NCI-H446 (cell line): ENCODE measurements around the gene EEFSEC.
"Not testable (repeated sequence)": the region's sequence is repeated elsewhere in the genome, so short reads cannot be mapped to it uniquely, and the experiment has no call there.

Experiments
- DNase-seq, 2 experiments: peaks; one replicate each; lab custom pipeline; 2025; lab: John Stamatoyannopoulos, UW

EEFSEC gene

DNA sequence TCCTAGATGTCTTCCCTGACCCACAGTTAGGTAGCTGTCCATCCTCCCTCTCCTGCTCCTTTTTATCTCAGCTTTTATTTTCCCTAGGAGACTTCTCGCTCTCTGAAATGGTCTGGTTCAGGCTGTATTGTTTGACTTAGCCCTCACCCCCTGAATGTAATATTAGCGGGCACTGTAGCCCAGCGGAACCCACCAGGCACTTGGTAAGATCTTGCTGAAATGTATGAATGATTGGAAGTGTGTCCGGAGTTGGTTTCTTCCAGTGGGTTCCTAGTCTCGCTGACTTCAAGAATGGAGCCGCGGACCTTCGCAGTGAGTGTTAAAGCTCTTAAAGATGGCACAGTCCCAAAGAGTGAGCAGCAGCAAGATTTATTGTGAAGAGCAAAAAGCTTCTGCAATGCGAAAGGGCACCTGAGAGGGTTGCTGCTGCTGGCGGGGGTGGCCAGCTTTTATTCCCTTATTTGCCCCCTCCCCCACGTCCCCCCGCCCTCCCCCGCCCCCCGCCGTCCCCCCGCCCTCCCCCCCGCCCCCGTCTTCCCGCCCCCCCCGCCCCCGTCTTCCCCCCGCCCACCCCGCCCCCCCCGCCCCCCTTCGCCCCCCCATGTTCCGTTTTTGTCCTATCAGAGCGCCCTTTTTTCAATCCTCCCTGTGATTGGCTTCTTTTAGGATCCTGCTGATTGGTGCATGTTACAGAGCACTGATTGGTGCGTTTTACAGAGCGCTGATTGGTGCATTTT lies 694 bp upstream of the EEFSEC start:
- DNase-seq = no peak

DNA sequence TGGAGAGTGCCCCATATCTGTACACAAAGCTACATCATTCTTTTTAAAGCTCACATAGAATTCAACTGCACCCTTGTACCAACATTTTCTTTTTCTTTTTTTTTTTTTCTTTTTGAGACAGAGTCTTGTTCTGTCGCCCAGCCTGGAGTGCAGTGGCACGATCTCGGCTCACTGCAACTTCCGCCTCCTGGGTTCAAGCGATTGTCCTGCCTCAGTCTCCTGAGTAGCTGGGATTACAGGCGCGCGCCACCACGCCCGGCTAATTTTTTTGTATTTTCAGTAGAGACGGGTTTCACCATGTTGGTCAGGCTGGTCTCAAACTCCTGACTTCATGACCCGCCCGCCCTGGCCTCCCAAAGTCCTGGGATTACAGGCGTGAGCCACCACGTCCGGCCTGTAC lies 1.1 kb downstream of the EEFSEC start:
- not testable (repeated sequence) for DNase-seq

DNA sequence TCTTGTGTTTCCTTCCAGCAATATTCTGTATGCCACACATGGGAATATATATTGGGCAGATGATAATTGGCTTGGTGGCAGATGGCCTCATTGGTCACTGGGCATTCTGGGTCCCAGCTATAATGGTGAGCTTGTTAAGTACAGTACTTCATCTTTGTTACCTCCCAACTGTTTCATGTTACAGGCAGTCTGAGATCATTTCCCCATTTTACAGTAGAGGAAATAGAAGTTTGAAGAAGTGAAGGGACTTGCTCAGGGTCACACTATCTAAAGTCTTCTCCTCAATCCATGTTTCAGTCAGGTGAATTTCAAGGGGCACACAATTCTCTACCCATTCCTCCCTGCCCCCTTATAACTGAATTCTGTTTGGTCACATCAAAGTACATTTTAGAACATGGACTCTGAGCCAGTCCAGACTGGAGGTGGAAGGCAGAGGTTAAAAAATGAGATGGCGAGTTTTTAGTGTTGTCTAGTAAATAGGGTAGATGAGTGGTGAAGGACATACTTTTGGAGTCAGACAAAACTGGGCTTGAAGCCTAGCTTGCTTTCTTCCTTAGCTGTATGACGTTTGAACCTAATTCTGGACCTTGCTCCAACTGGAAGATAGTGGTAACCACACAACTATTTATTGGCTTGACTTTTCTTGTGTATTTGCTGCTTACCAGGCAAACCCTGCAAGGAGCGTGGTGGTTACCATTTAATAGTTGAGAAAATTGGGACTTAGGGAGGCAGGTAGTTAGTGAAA lies 2.5 kb downstream of the EEFSEC start:
- no peak for DNase-seq

DNA sequence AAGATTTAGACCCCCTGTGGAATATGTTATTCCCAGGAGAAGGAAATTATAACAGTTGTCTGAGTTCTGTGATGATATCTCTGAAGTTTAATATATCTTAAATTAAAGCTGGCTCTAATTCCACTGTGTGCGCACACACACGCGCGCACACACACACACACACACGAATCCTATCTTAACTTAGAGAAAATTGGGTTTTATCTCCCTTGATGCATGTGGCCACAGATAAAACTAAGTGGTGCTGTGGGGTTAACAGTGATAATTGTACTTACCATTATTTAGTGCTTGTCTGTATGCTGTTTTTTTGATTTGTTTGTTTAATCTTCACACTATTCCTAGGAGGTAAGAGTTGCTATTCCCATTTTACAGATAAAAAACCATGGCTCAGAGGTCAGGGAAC lies 7.4 kb downstream of the EEFSEC start:
- DNase-seq = no peak

DNA sequence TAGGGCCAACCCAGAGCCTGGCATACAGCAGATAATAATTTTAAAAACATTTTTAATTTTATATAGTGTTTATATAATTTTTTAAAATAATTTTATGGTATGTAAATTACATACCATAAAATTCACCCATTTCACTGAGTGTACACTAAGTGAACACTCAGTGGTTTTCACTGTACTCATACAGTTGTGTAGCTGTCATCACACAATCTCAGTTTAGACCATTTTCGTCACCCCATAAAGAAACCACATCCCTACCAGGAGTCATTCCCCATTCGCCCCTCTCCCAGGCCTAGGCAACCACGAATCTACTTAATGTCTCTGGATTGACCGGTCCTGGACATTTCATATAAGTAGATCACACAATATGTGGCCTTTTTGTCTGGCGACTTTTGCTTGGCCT lies 10.2 kb downstream of the EEFSEC start:
- DNase-seq = no peak

DNA sequence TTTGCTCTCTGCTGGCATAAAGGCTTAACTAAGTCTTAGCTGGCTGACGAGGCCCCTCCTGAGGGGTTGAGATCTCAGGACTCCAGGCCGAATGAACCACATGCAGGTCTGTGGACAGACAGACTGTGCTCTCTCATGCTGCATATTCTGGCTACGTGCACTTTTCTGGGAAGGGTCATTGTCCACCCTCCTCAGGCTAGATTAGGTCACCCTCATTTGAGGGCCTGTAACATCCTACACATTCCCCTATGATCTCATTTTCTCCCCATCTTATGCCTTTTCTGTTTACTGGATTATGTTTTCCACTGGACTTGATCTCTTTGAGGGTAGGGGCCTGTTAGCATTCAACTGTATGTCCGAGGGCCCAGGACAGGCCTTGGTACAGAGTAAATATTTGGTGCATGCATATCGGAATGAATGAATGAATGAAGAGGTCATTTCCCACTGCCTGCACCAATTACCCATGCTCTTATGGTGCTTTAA lies 13.7 kb downstream of the EEFSEC start:
- DNase-seq = no peak

DNA sequence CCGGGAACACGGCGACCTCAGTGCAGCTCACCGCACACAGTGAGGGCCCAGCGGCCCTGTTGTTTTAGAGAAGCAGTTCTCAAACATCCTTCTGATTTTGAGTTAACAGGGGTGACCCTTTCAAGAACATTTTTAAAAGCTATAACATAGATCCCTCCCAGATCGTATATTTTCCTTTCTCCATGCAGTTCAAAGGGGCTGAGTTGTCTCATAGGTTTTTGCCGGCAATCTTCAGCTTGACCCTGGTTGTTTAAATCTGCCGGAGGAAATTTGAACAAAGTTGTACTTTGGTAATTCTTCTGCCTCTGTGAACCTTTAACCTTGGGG lies 14.3 kb downstream of the EEFSEC start:
- no peak for DNase-seq

DNA sequence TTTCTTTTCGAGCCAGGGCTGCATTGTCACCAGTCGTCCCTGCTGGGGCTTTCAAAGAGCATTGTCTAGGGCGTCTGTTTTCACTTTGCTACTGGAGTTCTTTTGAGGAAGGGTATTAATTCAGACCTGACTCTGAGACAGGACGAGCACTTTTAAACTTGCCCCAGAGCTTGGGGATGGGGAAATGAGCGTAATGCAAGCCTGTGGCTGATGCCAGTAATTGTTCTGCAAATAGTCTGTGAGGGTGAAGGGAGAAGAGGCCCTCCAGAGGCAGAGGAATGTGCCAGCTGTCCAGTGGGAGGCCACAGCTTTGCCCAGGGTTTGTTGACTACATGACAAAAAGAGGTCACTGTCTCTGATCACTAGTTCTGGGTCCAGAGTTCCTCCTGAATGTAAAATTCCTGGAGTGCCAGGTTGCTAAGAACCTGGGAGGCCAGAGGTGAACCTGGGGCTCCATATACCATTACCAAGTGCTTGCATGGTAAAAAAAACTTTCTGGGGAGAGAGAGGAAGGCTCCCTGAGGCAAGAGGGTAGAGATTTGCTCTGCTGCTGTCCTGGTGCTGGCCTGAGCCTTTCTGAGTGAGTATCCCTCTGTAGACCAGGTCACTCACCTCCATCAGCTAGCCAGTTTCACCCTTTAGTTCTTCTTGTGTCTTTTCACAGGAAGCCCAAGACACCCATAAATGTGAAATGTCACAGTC lies 14.8 kb downstream of the EEFSEC start:
- DNase-seq = no peak

DNA sequence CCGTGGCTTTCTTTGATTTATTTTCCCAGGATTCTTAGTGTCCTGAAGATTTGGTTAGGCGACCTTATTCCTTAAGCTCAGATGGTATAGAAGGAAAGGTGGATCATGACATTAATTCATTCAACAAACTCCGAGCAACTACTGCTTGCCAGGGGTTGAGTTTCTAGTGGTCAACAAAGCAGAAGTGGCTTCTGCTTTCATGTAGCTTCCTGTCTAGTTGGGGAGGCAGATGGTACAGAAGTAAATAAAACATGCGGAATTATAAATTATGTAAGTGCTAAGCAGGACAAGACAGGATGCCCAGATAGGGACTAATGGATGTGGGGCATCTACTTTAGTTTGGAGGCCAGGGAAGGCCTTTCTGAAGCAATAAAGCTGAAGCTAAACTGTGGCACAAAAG lies 15.6 kb downstream of the EEFSEC start:
- DNase-seq = no peak

DNA sequence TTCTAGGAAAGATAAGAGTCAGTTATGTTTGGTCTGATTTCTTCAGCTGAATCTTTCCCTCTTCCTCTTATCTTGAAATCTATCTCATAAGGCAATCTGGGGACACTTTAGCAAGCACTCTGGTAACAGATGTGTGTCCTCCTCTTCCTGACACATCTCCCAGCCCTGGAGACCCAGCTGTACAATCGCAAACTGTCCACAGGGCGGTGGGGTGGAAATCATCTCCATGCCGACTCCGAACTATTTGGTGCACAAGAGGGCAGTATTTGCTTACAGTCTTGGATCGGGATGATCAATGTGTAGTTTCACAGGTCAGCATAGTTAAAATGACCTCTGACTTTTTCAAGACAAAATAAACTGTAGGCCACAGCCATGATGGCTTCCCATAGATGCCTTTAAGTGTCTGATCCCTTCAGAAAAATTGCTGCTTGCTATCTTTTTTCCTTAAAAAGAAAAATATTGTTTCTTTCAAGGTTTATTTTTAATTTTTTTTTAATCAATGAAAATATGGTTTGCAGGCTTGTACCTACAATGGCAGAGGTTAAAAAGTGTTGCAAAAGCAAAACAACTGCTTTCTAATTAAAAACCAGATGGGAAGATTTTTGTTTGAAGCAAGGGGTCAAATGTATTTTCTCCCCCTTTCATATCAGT lies 17.7 kb downstream of the EEFSEC start:
- DNase-seq = peak; percentile 43 to 74

DNA sequence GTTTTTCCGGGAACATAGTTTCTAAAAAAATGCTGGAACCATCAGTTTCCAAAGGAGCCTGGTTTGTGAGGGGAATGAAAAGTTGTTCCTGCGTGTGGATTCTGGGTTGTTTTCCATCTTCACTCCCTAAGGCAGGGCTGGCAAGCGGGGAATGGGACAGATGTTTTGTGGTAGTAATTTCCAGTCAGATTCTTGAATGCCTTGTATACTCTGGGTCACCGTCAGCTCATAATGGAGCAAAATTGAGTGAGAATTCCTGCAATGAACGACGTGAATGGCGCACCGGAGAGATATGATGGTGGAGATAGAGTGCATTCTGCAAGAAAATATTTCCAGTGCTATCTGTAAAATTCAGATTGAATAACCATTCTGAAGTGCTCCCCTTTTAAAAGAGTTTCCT lies 19.9 kb downstream of the EEFSEC start:
- DNase-seq = no peak

DNA sequence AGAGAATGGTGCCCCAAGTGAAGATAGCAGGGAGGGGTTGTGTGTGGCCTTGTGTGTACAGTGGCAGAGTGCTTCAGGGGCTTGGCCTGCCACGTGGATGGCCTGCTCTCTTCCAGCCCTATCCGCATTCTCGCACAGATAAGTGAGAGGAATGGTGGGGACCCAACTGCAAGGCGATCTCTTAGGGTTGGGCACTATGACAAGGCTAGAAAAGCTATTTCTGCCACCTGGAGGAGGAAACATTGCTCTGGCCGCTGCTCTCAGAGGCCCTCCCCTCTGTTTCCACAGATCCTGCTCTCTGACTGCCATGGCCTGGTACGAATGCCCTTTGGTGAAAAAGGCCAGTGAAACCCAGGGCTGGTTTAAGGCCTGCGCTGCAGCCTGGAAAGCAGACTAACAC lies 20.6 kb downstream of the EEFSEC start:
- no peak for DNase-seq

DNA sequence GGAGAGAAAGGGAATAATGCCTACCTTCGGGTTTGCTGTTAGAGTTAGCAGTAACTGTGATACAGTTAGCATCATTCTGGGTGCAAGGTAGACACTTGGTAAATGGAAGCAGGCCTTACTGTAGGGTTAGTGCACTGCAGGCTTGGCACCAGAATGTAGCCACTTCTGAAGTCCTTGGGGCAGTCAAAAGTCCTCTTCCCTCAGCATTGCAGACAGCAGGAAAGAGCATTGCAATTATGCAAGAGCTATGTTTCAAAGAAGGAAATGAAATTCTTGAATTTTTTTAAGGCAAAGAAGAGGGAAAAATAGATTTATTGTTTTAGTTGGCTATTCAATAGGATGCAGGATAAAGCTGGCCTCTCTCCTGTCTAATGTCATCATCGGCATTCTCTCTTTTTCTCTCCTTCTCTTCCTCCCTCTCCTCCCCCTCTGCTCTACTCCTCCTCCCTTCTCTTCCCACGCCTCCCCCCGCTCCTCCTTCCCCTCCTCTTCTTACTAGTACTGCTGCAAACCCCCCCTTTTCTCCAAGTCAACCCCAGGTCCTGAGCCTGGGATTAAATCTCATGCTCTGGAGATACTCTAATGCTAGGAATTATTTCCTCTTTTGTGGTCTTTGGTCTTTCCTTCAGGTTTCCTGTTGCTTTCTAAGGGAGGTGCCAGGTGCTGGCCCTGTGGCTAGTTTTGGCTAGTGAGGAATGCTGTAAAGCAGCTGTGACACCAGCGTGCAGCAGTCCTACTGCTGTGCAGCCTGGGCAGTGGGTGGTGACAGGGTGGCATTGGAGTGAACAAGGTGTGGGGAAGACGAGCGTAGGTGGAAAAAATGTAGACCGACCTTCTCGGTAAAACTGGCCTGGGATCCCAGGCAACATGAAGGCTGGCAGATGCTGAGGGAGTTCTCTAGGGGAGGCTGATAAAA lies 21.7 kb downstream of the EEFSEC start:
- DNase-seq = no peak

DNA sequence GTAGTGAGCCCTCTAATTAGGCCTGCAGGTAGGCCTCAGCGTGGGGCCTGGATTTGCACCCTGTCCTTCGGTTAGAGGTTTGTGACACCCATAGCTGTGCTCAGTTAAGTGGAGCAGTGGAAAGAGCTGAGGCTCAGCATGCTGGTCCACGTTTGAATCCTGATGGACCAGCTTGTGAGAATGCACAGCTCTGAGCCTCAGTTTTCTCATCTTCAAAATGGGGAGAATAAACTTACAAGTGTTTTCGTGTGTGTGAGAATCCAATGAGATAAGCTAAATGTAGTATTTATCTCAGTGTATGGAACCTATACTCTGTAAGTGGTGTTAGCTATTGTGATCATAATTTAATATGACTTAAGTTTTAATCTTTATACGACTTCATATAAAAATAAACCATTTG lies 22.5 kb downstream of the EEFSEC start:
- DNase-seq = no peak

DNA sequence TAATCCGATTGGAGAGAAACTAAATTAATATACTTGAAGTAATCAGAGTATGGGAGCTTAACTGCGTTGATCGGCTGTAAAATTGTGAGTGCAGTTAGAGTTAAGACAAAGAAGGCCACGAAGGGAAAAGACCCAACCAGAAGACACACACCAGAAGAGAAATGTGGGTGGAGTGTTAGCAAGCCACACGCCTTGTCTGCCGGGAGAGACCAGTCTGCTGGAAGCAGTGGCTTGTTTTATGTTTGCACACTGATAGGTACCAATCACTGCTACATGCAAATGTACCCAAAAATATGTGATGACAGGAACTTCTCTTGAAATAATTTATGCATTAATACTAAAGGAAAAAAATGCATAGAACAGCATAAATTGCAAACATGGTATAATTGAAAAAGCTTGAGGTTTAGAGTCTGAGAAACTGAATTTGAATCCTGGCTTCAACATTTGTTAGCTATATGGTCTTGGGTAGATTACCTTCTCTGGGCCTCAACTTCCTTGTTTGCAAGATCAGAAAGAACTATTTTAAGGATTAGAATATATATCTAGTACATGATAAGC lies 23.1 kb downstream of the EEFSEC start:
- no peak for DNase-seq

DNA sequence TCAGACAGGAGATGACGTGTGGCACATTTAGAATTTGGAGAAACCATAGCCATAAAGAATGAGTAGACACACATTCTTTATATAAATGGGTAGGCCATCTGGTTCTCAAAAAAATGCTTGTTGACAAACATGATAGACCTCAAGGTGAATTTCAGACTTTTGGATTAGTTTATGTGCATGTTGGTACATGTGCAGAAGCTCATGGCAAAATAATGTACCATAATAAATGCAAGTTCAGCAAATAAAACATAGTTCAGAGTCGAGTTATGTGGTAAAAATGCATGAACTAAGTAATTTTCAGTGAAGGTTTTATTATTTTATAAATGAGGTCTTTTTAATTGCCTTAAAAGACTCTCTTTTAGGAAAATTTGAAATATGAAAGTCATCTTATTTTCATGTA lies 24.6 kb downstream of the EEFSEC start:
- DNase-seq = no peak

DNA sequence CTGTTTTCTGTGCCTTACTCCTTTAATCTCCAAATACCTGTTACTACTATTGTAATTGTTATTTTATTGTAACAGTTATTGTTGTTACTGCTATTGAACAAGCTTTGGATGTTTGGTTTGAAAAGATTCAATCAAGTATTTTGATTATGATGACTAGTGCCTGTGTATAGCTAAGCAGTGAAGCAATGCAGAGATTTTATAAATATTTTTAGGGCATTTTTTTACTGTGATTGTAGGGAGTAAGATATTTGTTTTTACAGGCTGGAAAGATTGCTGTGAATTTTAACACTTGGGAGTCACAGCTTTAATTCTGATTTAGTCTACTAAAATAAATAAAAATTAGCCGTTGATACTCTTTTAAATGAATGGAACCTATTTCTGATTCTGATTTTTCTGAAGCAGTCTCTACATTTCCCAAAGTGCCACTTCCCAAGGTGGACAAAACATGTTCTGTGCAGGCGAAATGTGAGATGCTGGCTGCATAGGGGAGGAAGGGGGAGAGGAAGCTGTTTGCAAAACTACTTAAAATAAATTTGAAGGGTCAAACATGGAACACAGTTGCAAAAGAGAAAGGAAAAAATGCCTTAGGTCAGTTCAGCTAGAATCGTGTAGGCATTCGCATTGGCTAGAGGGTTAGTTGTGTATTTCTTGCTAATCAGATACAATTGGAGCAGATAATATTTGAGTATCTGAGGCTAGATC lies 25.7 kb downstream of the EEFSEC start:
- no peak for DNase-seq

DNA sequence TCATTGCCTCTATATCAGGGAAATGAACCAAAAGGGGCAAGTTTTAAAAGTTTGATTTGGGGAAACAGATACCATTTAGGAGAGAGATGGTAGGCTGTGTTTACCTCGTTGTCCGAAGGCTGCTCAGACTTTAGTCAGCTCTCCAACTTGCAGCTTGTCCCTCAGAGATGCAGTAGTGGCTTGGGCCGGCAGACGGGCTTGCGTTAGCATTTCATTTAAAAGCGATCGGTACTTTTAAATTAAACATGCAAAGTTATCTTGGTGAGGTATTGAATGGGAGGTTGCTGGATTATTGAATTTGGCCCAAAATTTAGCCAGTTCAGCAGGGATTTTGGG lies 26.2 kb downstream of the EEFSEC start:
- no peak for DNase-seq

DNA sequence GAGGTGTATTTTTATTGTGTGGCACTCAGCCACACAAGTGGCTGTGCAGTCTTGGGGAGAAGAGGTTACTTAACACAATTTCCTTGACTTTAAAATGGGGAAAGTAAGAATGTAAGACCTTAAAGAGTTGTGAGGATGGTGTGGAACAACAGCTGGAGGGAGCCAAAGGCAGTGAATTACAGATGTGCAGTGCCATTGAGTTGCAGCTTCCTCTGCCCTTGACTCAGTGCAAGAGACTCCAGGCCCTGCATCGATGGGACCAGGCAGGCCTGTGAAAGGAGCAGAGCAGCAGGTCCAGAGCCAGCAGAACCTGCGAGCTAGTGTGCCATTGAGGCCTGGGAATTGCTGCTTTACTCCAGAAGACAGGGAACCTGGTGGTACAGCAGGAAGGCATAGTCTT lies 27.2 kb downstream of the EEFSEC start:
- DNase-seq = no peak

DNA sequence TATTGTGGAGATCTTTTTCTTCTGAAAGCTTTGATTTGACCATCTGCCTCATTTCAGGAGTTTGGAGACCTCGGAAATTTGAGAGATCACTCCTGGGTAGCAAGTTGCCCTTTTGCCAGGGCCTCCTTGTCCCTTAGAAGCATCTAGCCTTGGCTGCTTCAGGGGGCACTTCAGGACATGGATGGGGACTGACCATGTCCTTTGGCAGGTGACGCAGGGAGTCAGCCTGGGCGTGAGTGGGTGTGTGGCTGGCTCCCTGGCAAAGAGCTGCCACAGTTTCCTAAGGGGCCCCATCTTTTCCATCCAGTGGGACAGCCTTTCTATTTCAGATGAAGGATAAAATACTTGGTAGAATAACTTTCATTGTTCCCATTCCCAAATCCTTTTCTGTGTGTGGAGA lies 27.6 kb downstream of the EEFSEC start:
- DNase-seq = no peak

DNA sequence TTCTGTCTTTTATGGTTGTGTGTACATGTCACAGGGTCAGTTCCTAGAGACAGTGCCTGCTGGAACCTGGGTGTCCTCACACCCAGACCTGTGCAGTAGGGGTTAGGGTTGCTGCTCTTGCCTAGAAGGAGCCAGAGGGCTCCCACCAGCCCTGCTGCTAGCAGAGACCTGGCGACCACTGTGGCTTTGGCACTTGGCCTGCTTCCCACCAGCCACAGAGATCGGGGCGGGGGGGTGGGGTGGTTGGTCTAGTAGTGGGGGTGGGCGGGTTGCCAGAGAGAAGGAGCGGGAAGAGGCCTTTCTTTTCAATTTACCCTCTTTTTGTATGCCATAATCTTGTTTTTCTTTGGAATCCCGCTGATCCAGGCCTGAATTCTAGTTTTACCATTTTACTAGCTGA lies 29.4 kb downstream of the EEFSEC start:
- no peak for DNase-seq
